Thyroid gland (tissue), 4 donors: Measurements from ENCODE around the gene PNMA6F. TPM values are rescaled to one million over a fixed set of nuclear protein-coding genes. Genes with fewer than 3 reads are reported as not detected.

ENCODE experiments used
- DNase-seq, 2 donors: peaks; one replicate each; pipeline ENCODE4 v3.0.0-alpha.2; 2019
- H3K27ac ChIP-seq, 3 donors: fragments of 200-600 bp; sonication (generic); 1 replicate in 2 of 3; 2 replicates in 1 of 3; pipeline ENCODE4 v1.5.1; 2016 to 2019; ENCODE audit warnings: mild to moderate bottlenecking in 1 of 3, moderate library complexity in 1 of 3
- H3K27me3 ChIP-seq: fragments of 200-600 bp; sonication (generic); one replicate; pipeline ENCODE4 v1.5.1; 2019
- H3K36me3 ChIP-seq, 2 donors: fragments of 200-600 bp; sonication (generic); one replicate each; pipeline ENCODE4 v1.5.1; 2016 to 2019
- H3K4me1 ChIP-seq, 2 donors: fragments of 200-600 bp; sonication (generic); one replicate each; pipeline ENCODE4 v1.5.1; 2017 to 2019
- H3K4me3 ChIP-seq, 3 donors: fragments of 200-600 bp; sonication (generic); replicated peaks in 1 of 3; 1 replicate in 2 of 3; 2 replicates in 1 of 3; pipeline ENCODE4 v1.5.1; 2016; ENCODE audit warnings: mild to moderate bottlenecking in 1 of 3
- H3K9me3 ChIP-seq: fragments of 200-600 bp; sonication (generic); one replicate; pipeline ENCODE4 v1.5.1; 2017
- CTCF ChIP-seq, 6 experiments: fragments of 200-600 bp in 3 of 6; fragments of 450-650 bp in 3 of 6; sonication (generic) in 3 of 6; IDR thresholded peaks; one replicate each; pipeline ENCODE4 v1.5.1; 2016 to 2019; ENCODE audit warnings: antibody characterized with exemption in 6 of 6, mild to moderate bottlenecking in 2 of 6, inconsistent platforms in 1 of 6, moderate library complexity in 1 of 6
- POLR2A ChIP-seq, 2 donors: fragments of 450-650 bp; IDR thresholded peaks; one replicate each; pipeline ENCODE4 v1.6.1; 2017; ENCODE audit warnings: antibody characterized with exemption in 2 of 2, mild to moderate bottlenecking in 2 of 2, moderate library complexity in 1 of 2
- WGBS, 2 donors: methylation state at CpG; one replicate each; pipeline ENCODE4 v1.1.5; 2017; 5-methylcytosine and 5-hydroxymethylcytosine counted together
- intact Hi-C: fragments of 100-400 bp; cut with DNase I; formaldehyde crosslinking; loops from one replicate; pipeline ENCODE4 v1.15.1; 2023
- total RNA-seq, 4 donors: library from RNA; depleted of rRNA; stranded (reverse); fragments of >200 nt; gene quantifications; one replicate each; pipeline ENCODE4 v1.2.3, GENCODE V29; 2016

PNMA6F gene
- total RNA-seq, 4 donors from 2014 or later = not detected

- Histone ChIP-seq H3K4me1 (peaks cover 5 to 7% of the 10 kb centered on the region in 2 donors), H3K27ac (no peak overlapping the region), H3K36me3 (no peaks in the 10 kb centered on the region), H3K4me3 (no peak overlapping the region), H3K9me3 (no peaks in the 10 kb centered on the region), H3K27me3 (no peaks in the 10 kb centered on the region)
- TF ChIP-seq POLR2A (IDR thresholded peaks at IDR 0.05) (no peak), CTCF (IDR thresholded peaks at IDR 0.05) (no peak)
- WGBS, 2 donors = 95 to 97% methylated on average over 5 of the region's 5 CpGs
- DNase-seq = no peak
- intact Hi-C loops = no loop called here
Observed at GRCh38 chrX:153336988-153337387, 15.4 kb upstream of the PNMA6F start.

- Histone ChIP-seq H3K4me3 (no peak overlapping the region), H3K27me3 (no peaks in the 10 kb centered on the region), H3K27ac (no peak overlapping the region), H3K9me3 (no peaks in the 10 kb centered on the region), H3K36me3 (no peaks in the 10 kb centered on the region), H3K4me1 (peaks cover 5 to 7% of the 10 kb centered on the region in 2 donors)
- 86 to 88% methylated on average over 7 to 11 of the region's 11 CpGs for WGBS, 2 donors
- no peak for TF ChIP-seq POLR2A (IDR thresholded peaks at IDR 0.05)
- TF ChIP-seq CTCF (IDR thresholded peaks at IDR 0.05) = no peak
- DNase-seq = no peak
- intact Hi-C loops = no loop called here
Observed at GRCh38 chrX:153336121-153336894, 14.7 kb upstream of the PNMA6F start.

GRCh38 chrX:153334654-153335295 lies 13.2 kb upstream of the PNMA6F start:
- H3K27ac ChIP-seq = no peak overlapping the region
- no peaks in the 10 kb centered on the region for H3K27me3 ChIP-seq
- no peak for DNase-seq
- 13 to 18% methylated on average over 11 to 12 of the region's 16 CpGs for WGBS, 2 donors
- peak overlapping the region in 2 of 3 donors; percentile 44 to 55 for H3K4me3 ChIP-seq
- H3K36me3 ChIP-seq = no peaks in the 10 kb centered on the region
- no peak for TF ChIP-seq POLR2A (IDR thresholded peaks at IDR 0.05)
- no peak for TF ChIP-seq CTCF (IDR thresholded peaks at IDR 0.05)
- H3K9me3 ChIP-seq = no peaks in the 10 kb centered on the region
- intact Hi-C loops = no loop called here
- peaks cover 5 to 7% of the 10 kb centered on the region in 2 donors for H3K4me1 ChIP-seq

- TF ChIP-seq POLR2A (IDR thresholded peaks at IDR 0.05) (peak; percentile 38 to 72), CTCF (IDR thresholded peaks at IDR 0.05) (no peak)
Observed at GRCh38 chrX:153333821-153334653, 12.5 kb upstream of the PNMA6F start, which contains the start of gene ZNF275. TSS of gene ZNF275 (plus strand) at chrX:153334153. CDS start at chrX:153336680, 2,527 bp downstream.

More at GRCh38 chrX:153333821-153334653, 12.5 kb upstream of the PNMA6F start, which contains the start of gene ZNF275:
- Histone ChIP-seq H3K27ac (peak within 1 kb of the TSS in 1 of 3 donors; percentile 36), H3K27me3 (no peaks in the 10 kb centered on the region), H3K4me1 (peaks cover 5 to 7% of the 10 kb centered on the region in 2 donors), H3K9me3 (no peaks in the 10 kb centered on the region), H3K4me3 (peak within 1 kb of the TSS in 2 of 3 donors; percentile 44 to 55), H3K36me3 (no peaks in the 10 kb centered on the region)
- peak; percentile 77 to 79 for DNase-seq
- intact Hi-C loops = no loop called here
- 0 to 1% methylated on average over 42 to 52 of the region's 86 CpGs for WGBS, 2 donors
